SJCRH30 (cell line): ENCODE results near the gene SBF2. TPM values are rescaled to one million over a fixed set of nuclear protein-coding genes. Genes with fewer than 3 reads are reported as not detected.

Experiments used
- DNase-seq, 2 experiments: peaks; one replicate each; pipeline ENCODE4 v3.0.0-alpha.2; 2015 to 2020
- H3K27ac ChIP-seq: fragments of 250-450 bp; sonication (Bioruptor Pico); 2 replicates; pipeline ENCODE4 v1.5.1; 2020; ENCODE audit warnings: mild to moderate bottlenecking, moderate library complexity
- H3K27me3 ChIP-seq: fragments of 250-450 bp; sonication (Bioruptor Pico); 2 replicates; pipeline ENCODE4 v1.5.1; 2020; ENCODE audit warnings: mild to moderate bottlenecking, moderate library complexity
- H3K36me3 ChIP-seq: fragments of 250-450 bp; sonication (Bioruptor Pico); 2 replicates; pipeline ENCODE4 v1.5.1; 2020; ENCODE audit warnings: mild to moderate bottlenecking, moderate library complexity
- H3K4me1 ChIP-seq: fragments of 250-450 bp; sonication (Bioruptor Pico); 2 replicates; pipeline ENCODE4 v1.5.1; 2020; ENCODE audit warnings: mild to moderate bottlenecking, moderate library complexity
- H3K4me3 ChIP-seq: fragments of 250-450 bp; sonication (Bioruptor Pico); 2 replicates; pipeline ENCODE4 v1.5.1; 2020; ENCODE audit warnings: mild to moderate bottlenecking, moderate library complexity
- H3K9me3 ChIP-seq: fragments of 250-450 bp; sonication (Bioruptor Pico); replicated peaks from 2 replicates; pipeline ENCODE4 v1.5.1; 2020; ENCODE audit warnings: mild to moderate bottlenecking, moderate library complexity
- total RNA-seq: library from RNA; depleted of rRNA; stranded (reverse); fragments of >200 nt; shearing (Covaris generic); gene quantifications from 2 replicates; pipeline ENCODE4 v1.2.3, GENCODE V29; 2014

SBF2 gene
- total RNA-seq, 1 experiment from 2014 or later = 34.7 TPM

DNA sequence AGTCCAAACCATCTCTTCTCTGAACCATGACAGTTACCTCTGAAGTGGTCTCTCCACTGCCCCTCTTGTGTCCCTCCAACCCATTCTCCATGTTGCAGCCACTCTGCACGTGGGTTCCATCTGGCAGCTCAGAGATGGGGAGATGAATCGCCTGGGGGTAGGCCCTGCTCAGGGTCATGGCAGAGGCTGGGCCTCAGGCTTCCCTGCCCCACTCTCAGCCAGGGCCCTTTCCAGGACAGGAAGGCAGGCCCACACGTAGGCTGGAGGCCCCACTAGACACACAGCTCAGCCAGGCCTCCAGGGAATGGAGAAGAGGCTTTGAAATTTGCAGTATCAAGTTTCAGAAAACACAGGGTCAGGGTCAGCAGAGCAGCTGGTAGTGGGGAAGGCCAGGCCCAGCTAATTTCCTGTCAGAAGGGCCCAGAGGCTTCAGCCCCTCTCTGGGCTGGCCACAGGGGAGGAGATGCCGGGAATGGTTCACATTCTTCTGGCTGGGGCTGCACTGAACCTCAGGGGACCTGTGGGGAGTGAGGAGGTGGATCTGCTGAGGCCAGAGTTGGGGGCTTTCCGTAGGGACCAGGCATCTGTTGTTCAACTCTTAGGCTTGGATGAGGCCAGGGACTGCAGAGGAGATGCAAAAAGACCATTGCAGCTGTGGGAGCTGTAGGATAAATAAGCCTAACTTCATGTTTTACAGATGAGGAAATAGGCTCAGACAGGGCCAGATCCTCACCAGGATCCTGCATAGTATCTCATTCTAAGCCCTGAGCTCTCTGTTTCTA lies 528.5 kb downstream of the SBF2 start:
- DNase-seq = peak; percentile 99
- Histone ChIP-seq H3K27me3 (no peaks in the 10 kb centered on the region), H3K9me3 (no peaks in the 10 kb centered on the region), H3K4me1 (peaks cover 67% of the 10 kb centered on the region), H3K27ac (peak overlapping the region; percentile 80), H3K36me3 (no peaks in the 10 kb centered on the region), H3K4me3 (no peak overlapping the region)

DNA sequence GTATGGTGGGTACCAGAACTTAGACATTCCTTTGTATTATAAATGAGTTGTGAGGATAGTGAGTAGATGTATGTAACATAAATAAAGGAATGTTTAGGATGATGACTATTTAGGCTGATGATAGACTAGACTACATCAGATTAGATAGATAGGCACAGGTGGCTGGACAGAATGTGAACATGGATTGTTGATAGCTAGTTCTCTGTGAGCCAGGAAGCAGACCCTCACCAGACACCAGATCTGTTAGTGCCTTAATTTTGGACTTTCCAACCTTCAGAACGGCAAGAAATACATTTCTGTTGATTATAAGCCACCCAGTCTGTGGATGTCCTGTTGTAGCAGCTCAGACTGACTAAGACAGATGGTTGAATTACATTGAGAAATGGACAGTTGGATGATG lies 530.7 kb downstream of the SBF2 start:
- no peaks in the 10 kb centered on the region for H3K36me3 ChIP-seq
- peak; percentile 61 to 83 for DNase-seq
- peaks cover 79% of the 10 kb centered on the region for H3K4me1 ChIP-seq
- H3K9me3 ChIP-seq = no peaks in the 10 kb centered on the region
- no peak overlapping the region for H3K4me3 ChIP-seq
- peak overlapping the region; percentile 80 for H3K27ac ChIP-seq
- no peaks in the 10 kb centered on the region for H3K27me3 ChIP-seq

GRCh38 chr11:9762531-9762930 lies 531.5 kb downstream of the SBF2 start:
- Histone ChIP-seq H3K27ac (peak overlapping the region; percentile 80), H3K36me3 (no peaks in the 10 kb centered on the region), H3K4me3 (no peak overlapping the region), H3K9me3 (no peaks in the 10 kb centered on the region), H3K27me3 (no peaks in the 10 kb centered on the region), H3K4me1 (peaks cover 72% of the 10 kb centered on the region)
- DNase-seq = no peak

DNA sequence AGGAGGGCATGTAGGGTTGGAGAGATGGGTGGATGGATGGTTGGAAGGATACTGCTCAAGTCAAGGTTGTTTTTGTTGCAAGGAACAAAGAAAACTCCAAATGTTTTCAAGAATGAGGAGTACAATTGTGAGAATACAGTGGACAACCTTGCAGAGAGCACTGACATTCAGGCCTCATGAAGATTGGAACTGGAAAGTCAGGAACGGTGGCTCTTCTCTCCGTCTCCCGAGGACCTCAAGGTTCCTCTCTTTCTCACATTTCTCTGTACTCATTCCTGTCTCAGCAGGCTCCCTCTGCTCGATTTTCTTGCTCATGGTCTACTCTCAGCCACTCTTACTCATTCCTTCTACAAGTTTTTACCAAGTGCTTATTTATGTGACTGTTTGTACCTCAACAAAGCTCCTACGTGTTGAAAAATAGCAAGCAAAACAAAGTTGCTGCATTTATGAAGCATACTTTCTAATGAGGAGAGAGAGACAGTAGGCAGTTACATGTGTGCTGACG lies 532.5 kb downstream of the SBF2 start:
- H3K4me1 ChIP-seq = peaks cover 61% of the 10 kb centered on the region
- no peak overlapping the region for H3K27ac ChIP-seq
- no peaks in the 10 kb centered on the region for H3K27me3 ChIP-seq
- no peaks in the 10 kb centered on the region for H3K36me3 ChIP-seq
- no peak for DNase-seq
- H3K9me3 ChIP-seq = no peaks in the 10 kb centered on the region
- no peak overlapping the region for H3K4me3 ChIP-seq

- DNase-seq = peak in 1 of 2 experiments; percentile 36
- Histone ChIP-seq H3K27ac (peak overlapping the region; percentile 55), H3K4me3 (no peak overlapping the region), H3K27me3 (no peaks in the 10 kb centered on the region), H3K9me3 (no peaks in the 10 kb centered on the region), H3K4me1 (peaks cover 64% of the 10 kb centered on the region), H3K36me3 (no peaks in the 10 kb centered on the region)
Measured at GRCh38 chr11:9760193-9760575, 533.8 kb downstream of the SBF2 start.

GRCh38 chr11:9759519-9760192 lies 534.4 kb downstream of the SBF2 start:
- H3K36me3 ChIP-seq = no peaks in the 10 kb centered on the region
- peaks cover 59% of the 10 kb centered on the region for H3K4me1 ChIP-seq
- DNase-seq = peak; percentile 82 to 86
- no peaks in the 10 kb centered on the region for H3K27me3 ChIP-seq
- no peaks in the 10 kb centered on the region for H3K9me3 ChIP-seq
- peak overlapping the region; percentile 55 for H3K27ac ChIP-seq
- H3K4me3 ChIP-seq = no peak overlapping the region

DNA sequence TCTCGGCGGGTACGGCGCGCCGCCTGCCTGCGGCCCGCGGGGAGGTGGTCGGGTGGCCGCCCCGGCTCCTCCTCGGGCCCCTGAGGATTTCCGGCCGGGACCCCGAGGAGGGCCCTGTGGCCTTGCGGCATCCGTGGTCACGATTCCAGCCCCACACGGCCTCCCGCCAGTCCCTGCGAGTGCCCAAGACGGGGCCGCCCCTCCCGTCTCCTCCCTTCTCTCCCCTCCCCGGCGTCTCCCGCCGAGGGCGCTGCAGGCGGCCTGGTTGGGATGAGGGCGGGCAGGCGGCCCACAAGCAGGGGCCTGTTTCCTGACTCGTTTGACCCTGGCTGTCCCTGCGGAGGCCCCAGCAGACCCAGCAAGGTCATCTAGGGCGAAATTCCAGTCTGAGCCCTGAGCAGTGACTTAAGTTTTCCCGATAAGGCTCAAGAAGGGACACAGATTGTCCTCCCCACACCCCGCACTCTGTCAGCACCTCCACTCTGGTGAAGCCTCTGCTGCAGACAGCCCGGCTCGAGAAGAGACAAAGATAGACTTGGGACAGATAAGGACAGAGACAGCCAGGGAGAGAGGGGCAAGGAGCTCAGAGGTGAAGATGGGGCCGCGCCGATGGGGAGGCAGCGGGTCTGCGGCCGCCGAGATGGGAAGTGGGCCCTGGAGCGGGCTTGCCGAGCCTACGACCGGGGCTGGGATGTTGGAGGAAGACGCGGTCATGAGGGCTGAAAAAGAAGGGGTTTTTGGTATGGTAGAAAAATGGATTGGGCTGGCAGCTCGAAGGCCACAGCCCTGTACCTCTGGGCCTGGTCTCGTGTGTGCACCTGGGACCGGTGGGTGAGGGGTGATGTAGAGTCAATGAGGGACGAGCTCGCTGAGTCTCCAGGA lies 535.1 kb downstream of the SBF2 start:
- H3K36me3 ChIP-seq = no peaks in the 10 kb centered on the region
- H3K27ac ChIP-seq = peak overlapping the region; percentile 55
- H3K4me3 ChIP-seq = no peak overlapping the region
- H3K9me3 ChIP-seq = no peaks in the 10 kb centered on the region
- peaks cover 52% of the 10 kb centered on the region for H3K4me1 ChIP-seq
- no peak for DNase-seq
- H3K27me3 ChIP-seq = no peaks in the 10 kb centered on the region

DNA sequence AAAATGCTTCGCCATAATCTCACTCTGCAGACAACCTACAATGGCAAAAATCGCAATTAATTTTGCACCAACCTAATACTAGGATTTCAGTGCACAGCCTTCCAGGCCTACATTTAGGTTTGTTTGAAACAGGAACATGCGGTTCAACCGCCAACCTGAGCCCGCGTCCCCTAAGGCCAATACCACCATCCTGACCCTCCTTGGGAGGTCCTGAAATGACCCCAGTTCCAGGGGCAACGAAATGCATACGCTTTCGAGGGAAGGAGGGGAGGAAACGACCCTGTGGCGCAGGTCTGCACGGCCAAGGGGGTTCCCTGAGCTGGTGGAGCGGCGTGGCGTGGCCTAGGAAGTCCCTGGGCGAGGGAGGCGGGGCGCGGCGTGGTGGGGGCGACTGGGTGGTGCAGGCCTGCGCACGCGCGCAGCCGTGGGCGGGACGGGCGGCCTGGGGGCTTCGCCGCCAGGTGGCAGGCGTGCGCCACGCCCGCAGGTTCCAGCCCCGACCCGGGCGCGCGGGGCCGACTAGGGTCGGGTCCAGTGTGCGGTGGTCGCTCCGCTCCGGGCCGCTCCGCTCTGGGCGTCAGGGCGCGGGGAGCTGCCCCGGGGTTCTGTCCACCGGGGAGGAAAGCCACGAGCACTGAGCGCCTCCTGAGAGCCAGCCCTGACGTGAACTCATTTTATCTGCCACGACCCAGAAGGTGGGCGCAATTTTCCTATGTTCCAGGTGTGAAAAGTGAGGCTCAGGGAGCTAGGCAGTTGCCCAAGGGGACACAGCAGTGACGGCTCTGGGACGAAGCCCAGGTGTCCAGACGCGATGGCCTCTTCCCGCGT lies 536.0 kb downstream of the SBF2 start:
- Histone ChIP-seq H3K36me3 (no peaks in the 10 kb centered on the region), H3K27me3 (no peaks in the 10 kb centered on the region), H3K4me1 (peaks cover 43% of the 10 kb centered on the region), H3K9me3 (no peaks in the 10 kb centered on the region), H3K27ac (no peak overlapping the region), H3K4me3 (no peak overlapping the region)
- DNase-seq = no peak

- Histone ChIP-seq H3K27ac (no peak overlapping the region), H3K27me3 (no peaks in the 10 kb centered on the region), H3K36me3 (0 out of 2 replicates have a peak, but pooled peaks cover under 1% of the 10 kb centered on the region), H3K9me3 (no peaks in the 10 kb centered on the region), H3K4me1 (peaks cover 34% of the 10 kb centered on the region), H3K4me3 (no peak overlapping the region)
- no peak for DNase-seq
Measured at GRCh38 chr11:9756878-9757277, 537.1 kb downstream of the SBF2 start.

- H3K27ac ChIP-seq = peak overlapping the region; percentile 49
- 0 out of 2 replicates have a peak, but pooled peaks cover 2% of the 10 kb centered on the region for H3K36me3 ChIP-seq
- no peaks in the 10 kb centered on the region for H3K9me3 ChIP-seq
- no peak overlapping the region for H3K4me3 ChIP-seq
- DNase-seq = no peak
- no peaks in the 10 kb centered on the region for H3K27me3 ChIP-seq
- H3K4me1 ChIP-seq = peaks cover 34% of the 10 kb centered on the region
Measured at GRCh38 chr11:9756461-9756860, 537.6 kb downstream of the SBF2 start.

DNA sequence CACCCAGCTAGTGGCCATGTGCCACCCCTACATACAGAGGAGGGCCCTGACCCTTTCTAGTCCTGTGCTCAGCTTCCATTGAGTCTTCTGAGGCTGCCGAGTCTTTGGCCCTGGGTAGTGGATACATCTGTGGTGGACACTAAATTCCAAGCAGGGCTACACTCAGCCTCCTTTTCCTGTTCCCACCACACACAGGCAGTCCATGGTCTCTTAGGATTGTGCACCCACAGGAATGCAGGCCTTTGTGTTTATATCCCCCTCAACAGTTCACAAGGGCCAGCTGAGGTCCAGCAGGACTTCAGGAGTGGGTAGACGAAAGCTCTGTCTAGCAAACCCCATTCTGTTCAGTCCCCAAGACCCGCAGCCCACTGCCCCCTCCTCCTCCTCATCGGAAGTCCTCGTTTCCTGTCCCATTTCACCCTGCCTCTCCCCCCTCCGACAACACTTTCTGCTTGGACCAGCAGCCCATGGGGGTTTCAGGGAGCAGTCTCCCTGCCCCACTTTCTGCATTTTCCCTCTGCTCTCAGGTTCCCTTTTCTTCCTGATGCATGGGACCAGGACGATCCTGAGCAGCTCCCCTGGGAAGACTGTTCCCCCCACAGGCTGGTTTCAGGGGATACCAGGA lies 538.3 kb downstream of the SBF2 start:
- H3K27ac ChIP-seq = peak overlapping the region; percentile 49
- H3K27me3 ChIP-seq = no peaks in the 10 kb centered on the region
- H3K4me3 ChIP-seq = no peak overlapping the region
- H3K4me1 ChIP-seq = peaks cover 32% of the 10 kb centered on the region
- 0 out of 2 replicates have a peak, but pooled peaks cover 2% of the 10 kb centered on the region for H3K36me3 ChIP-seq
- DNase-seq = peak; percentile 75 to 80
- no peaks in the 10 kb centered on the region for H3K9me3 ChIP-seq

GRCh38 chr11:9754010-9754471 lies 540.0 kb downstream of the SBF2 start:
- Histone ChIP-seq H3K36me3 (peaks cover 7% of the 10 kb centered on the region), H3K4me1 (peaks cover 16% of the 10 kb centered on the region), H3K27me3 (no peaks in the 10 kb centered on the region), H3K27ac (no peak overlapping the region), H3K4me3 (no peak overlapping the region), H3K9me3 (no peaks in the 10 kb centered on the region)
- no peak for DNase-seq

GRCh38 chr11:9753021-9753420 lies 541.0 kb downstream of the SBF2 start:
- peaks cover 13% of the 10 kb centered on the region for H3K4me1 ChIP-seq
- H3K27me3 ChIP-seq = no peaks in the 10 kb centered on the region
- no peak overlapping the region for H3K27ac ChIP-seq
- no peak for DNase-seq
- H3K9me3 ChIP-seq = no peaks in the 10 kb centered on the region
- peaks cover 12% of the 10 kb centered on the region for H3K36me3 ChIP-seq
- no peak overlapping the region for H3K4me3 ChIP-seq
